ENCODE results near the gene GBGT1. TPM values are rescaled to one million over a fixed set of nuclear protein-coding genes. Genes with fewer than 3 reads are reported as not detected.

GBGT1 gene
- total and polyA plus RNA-seq, 4 donors, result 6.1 to 42.9 (median 23.2) TPM

DNA sequence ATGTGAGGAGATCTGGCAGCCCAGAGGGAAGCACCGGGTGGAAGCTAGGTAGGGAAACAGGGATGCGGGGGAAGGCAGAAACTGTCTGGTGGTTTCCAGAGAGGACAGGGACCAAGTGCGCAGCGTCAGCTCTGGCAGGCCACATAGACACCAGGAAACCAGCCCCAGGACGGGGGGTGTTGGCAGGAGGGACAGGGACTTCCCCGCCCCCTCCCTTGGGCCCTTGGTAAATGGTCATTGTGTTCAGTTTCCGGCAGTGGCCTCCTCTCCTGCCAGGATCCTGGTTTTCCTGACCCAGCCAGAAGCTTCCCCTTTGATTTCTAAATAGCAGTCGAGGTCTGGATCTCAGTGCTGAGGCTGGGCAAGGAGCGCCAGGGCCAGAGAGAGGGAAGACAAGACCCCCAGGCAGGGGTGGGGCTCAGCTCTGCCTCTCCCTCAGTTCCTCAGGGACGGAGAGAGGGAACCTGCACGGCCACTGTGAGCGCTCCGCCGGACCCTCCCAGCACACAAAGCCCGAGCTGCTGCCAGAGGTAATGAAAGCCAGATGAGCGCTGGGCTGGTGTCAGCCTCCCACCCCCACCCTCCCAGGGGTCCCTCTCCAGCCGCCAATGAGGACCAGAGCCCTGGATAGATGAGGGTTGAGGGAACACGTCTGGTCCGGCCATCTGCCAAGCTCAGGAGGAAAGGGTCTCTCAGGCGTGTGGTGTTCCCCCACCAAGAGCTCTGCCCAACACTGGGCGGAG, 44.4 kb downstream of the GBGT1 start:
- Histone ChIP-seq H3K27ac (ENCODE audit: low read depth in 1 of 2, low read length in 1 of 2) (peak overlapping the region; percentile 10 to 88), H3K4me1 (ENCODE audit: control insufficient read depth in 5 of 5, insufficient read depth in 5 of 5, low read length in 5 of 5) (peaks cover 1 to 55% (median 19%) of the 10 kb centered on the region in 5 donors), H3K27me3 (ENCODE audit: control insufficient read depth in 3 of 3, insufficient read depth in 3 of 3, low read length in 2 of 3) (no peaks in the 10 kb centered on the region), H3K9ac (ENCODE audit: insufficient read depth in 1 of 2, low read length in 2 of 2) (peak overlapping the region; percentile 30 to 53), H3K9me3 (ENCODE audit: control insufficient read depth in 4 of 4, insufficient read depth in 3 of 4, low read length in 3 of 4) (no peaks in the 10 kb centered on the region), H3K36me3 (ENCODE audit: control insufficient read depth in 4 of 4, insufficient read depth in 4 of 4, low read length in 4 of 4) (no peaks in the 10 kb centered on the region), H3K4me3 (peak overlapping the region; percentile 40)
- ATAC-seq (ENCODE audit: insufficient read depth, low FRiP score) (no peak), DNase-seq (peak; percentile 60 to 66 (median 64))
- 52 to 65% methylated on average over 21 of the region's 21 CpGs for WGBS, 2 donors
- TF ChIP-seq, protein P1, sequence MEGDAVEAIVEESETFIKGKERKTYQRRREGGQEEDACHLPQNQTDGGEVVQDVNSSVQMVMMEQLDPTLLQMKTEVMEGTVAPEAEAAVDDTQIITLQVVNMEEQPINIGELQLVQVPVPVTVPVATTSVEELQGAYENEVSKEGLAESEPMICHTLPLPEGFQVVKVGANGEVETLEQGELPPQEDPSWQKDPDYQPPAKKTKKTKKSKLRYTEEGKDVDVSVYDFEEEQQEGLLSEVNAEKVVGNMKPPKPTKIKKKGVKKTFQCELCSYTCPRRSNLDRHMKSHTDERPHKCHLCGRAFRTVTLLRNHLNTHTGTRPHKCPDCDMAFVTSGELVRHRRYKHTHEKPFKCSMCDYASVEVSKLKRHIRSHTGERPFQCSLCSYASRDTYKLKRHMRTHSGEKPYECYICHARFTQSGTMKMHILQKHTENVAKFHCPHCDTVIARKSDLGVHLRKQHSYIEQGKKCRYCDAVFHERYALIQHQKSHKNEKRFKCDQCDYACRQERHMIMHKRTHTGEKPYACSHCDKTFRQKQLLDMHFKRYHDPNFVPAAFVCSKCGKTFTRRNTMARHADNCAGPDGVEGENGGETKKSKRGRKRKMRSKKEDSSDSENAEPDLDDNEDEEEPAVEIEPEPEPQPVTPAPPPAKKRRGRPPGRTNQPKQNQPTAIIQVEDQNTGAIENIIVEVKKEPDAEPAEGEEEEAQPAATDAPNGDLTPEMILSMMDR (IDR thresholded peaks at IDR 0.05; ENCODE audit: control extremely low read depth, extremely low read depth), result no peak

DNA sequence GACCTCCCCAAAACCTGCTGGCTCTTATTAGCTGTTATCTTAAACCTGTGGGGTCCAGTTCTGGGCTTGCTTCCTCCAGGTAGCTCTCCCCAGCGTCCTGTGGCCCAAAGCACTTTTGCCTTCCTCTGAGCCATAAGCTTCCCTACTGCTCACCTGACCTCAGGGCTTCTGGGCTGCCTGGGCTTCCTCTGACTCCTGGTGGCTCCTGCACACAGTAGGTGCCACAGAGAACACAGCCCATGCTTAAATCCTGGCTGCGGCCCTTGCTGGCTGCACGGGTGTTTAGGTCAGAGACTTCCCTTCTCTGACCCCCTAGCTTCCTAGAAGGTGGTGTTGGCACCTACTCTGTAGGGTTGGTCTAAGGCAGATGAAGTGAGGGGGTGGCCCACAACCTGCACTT, 45.1 kb downstream of the GBGT1 start:
- ATAC-seq (ENCODE audit: insufficient read depth, low FRiP score) (no peak), DNase-seq (no peak)
- no peaks in the 10 kb centered on the region for H3K9me3 ChIP-seq (ENCODE audit: control insufficient read depth in 4 of 4, insufficient read depth in 3 of 4, low read length in 3 of 4)
- no peak overlapping the region for H3K4me3 ChIP-seq
- TF ChIP-seq, protein P1 (IDR thresholded peaks at IDR 0.05; ENCODE audit: control extremely low read depth, extremely low read depth), result no peak
- H3K4me1 ChIP-seq (ENCODE audit: control insufficient read depth in 5 of 5, insufficient read depth in 5 of 5, low read length in 5 of 5), result peaks cover 8 to 57% (median 26%) of the 10 kb centered on the region in 5 donors
- H3K9ac ChIP-seq (ENCODE audit: insufficient read depth in 1 of 2, low read length in 2 of 2), result no peak overlapping the region
- H3K27me3 ChIP-seq (ENCODE audit: control insufficient read depth in 3 of 3, insufficient read depth in 3 of 3, low read length in 2 of 3), result no peaks in the 10 kb centered on the region
- H3K36me3 ChIP-seq (ENCODE audit: control insufficient read depth in 4 of 4, insufficient read depth in 4 of 4, low read length in 4 of 4), result no peaks in the 10 kb centered on the region
- 73 to 85% methylated on average over 3 of the region's 3 CpGs for WGBS, 2 donors
- H3K27ac ChIP-seq (ENCODE audit: low read depth in 1 of 2, low read length in 1 of 2), result peak overlapping the region; percentile 7 to 88

DNA sequence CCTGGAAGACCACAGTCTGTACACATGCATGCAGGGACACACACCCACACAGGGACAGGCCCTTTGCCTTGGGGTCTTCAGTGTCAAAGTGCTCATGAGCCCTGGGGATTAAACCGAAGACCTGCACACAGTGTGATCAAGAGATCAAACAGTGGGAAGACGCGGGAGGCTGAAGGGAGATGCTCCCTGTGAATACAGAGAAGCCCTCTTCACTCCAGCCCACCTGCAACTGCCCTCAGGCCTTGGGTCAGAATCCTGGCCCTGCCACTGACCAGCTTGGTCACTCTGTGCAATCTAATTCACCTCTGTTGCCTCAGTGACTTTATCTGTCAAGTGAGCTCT, 45.6 kb downstream of the GBGT1 start:
- H3K4me1 ChIP-seq (ENCODE audit: control insufficient read depth in 5 of 5, insufficient read depth in 5 of 5, low read length in 5 of 5), result peaks cover 10 to 58% (median 25%) of the 10 kb centered on the region in 5 donors
- no peak for DNase-seq
- H3K27ac ChIP-seq (ENCODE audit: low read depth in 1 of 2, low read length in 1 of 2), result peak overlapping the region in 1 of 2 donors; percentile 88
- TF ChIP-seq, protein P1 (IDR thresholded peaks at IDR 0.05; ENCODE audit: control extremely low read depth, extremely low read depth), result no peak
- ATAC-seq (ENCODE audit: insufficient read depth, low FRiP score), result no peak
- no peaks in the 10 kb centered on the region for H3K9me3 ChIP-seq (ENCODE audit: control insufficient read depth in 4 of 4, insufficient read depth in 3 of 4, low read length in 3 of 4)
- no peak overlapping the region for H3K9ac ChIP-seq (ENCODE audit: insufficient read depth in 1 of 2, low read length in 2 of 2)
- H3K4me3 ChIP-seq, result no peak overlapping the region
- H3K27me3 ChIP-seq (ENCODE audit: control insufficient read depth in 3 of 3, insufficient read depth in 3 of 3, low read length in 2 of 3), result no peaks in the 10 kb centered on the region
- H3K36me3 ChIP-seq (ENCODE audit: control insufficient read depth in 4 of 4, insufficient read depth in 4 of 4, low read length in 4 of 4), result no peaks in the 10 kb centered on the region
- WGBS, 2 donors, result 77 to 93% methylated on average over 3 of the region's 3 CpGs
